Measurements from ENCODE around the gene ADAMTS19.

Gene ADAMTS19

GRCh38 chr5:129661366-129662035 is 201.4 kb downstream of the ADAMTS19 start:
- no peak for TF ChIP-seq CTCF (IDR thresholded peaks at IDR 0.05; ENCODE audit: low read depth, low read length)
- no peaks in the 10 kb centered on the region for H3K27me3 ChIP-seq (ENCODE audit: insufficient read depth, low read depth, severe bottlenecking)
- DNase-seq: no peak
- no peaks in the 10 kb centered on the region for H3K9me3 ChIP-seq (ENCODE audit: severe bottlenecking)
- H3K4me3 ChIP-seq (ENCODE audit: low read depth, low read length): no peak overlapping the region
- no peak overlapping the region for H3K27ac ChIP-seq
- H3K36me3 ChIP-seq: no peaks in the 10 kb centered on the region

GRCh38 chr5:129664336-129664937 is 204.3 kb downstream of the ADAMTS19 start:
- Histone ChIP-seq H3K9me3 (ENCODE audit: severe bottlenecking) (no peaks in the 10 kb centered on the region), H3K36me3 (no peaks in the 10 kb centered on the region), H3K27ac (no peak overlapping the region), H3K27me3 (ENCODE audit: insufficient read depth, low read depth, severe bottlenecking) (no peaks in the 10 kb centered on the region), H3K4me3 (ENCODE audit: low read depth, low read length) (no peak overlapping the region)
- DNase-seq: peak; percentile 54
- TF ChIP-seq CTCF (IDR thresholded peaks at IDR 0.05; ENCODE audit: low read depth, low read length): peak; percentile 59

GRCh38 chr5:129670957-129671500 is 210.9 kb downstream of the ADAMTS19 start:
- no peaks in the 10 kb centered on the region for H3K27me3 ChIP-seq (ENCODE audit: insufficient read depth, low read depth, severe bottlenecking)
- no peak overlapping the region for H3K27ac ChIP-seq

GRCh38 chr5:129672006-129672405 is 211.9 kb downstream of the ADAMTS19 start:
- H3K27ac ChIP-seq: no peak overlapping the region
- no peak for DNase-seq
- no peaks in the 10 kb centered on the region for H3K36me3 ChIP-seq

More at GRCh38 chr5:129670957-129671500, 210.9 kb downstream of the ADAMTS19 start:
- Histone ChIP-seq H3K36me3 (no peaks in the 10 kb centered on the region), H3K9me3 (ENCODE audit: severe bottlenecking) (no peaks in the 10 kb centered on the region), H3K4me3 (ENCODE audit: low read depth, low read length) (no peak overlapping the region)
- DNase-seq: no peak
- TF ChIP-seq CTCF (IDR thresholded peaks at IDR 0.05; ENCODE audit: low read depth, low read length): no peak

GRCh38 chr5:129679671-129680070 is 219.6 kb downstream of the ADAMTS19 start:
- H3K36me3 ChIP-seq: no peaks in the 10 kb centered on the region

More at GRCh38 chr5:129672006-129672405, 211.9 kb downstream of the ADAMTS19 start:
- Histone ChIP-seq H3K4me3 (ENCODE audit: low read depth, low read length) (no peak overlapping the region), H3K9me3 (ENCODE audit: severe bottlenecking) (no peaks in the 10 kb centered on the region), H3K27me3 (ENCODE audit: insufficient read depth, low read depth, severe bottlenecking) (no peaks in the 10 kb centered on the region)
- TF ChIP-seq CTCF (IDR thresholded peaks at IDR 0.05; ENCODE audit: low read depth, low read length): no peak

More at GRCh38 chr5:129679671-129680070, 219.6 kb downstream of the ADAMTS19 start:
- H3K4me3 ChIP-seq (ENCODE audit: low read depth, low read length): no peak overlapping the region
- H3K27ac ChIP-seq: no peak overlapping the region
- H3K27me3 ChIP-seq (ENCODE audit: insufficient read depth, low read depth, severe bottlenecking): no peaks in the 10 kb centered on the region
- no peaks in the 10 kb centered on the region for H3K9me3 ChIP-seq (ENCODE audit: severe bottlenecking)
- DNase-seq: no peak
- no peak for TF ChIP-seq CTCF (IDR thresholded peaks at IDR 0.05; ENCODE audit: low read depth, low read length)

Data from WERI-Rb-1 (cell line).